ENCODE measurements around the gene TMEM175.
"Not testable (repeated sequence)": the region's sequence is repeated elsewhere in the genome, so short reads cannot be mapped to it uniquely, and the experiment has no call there.

Gene TMEM175

GRCh38 chr4:918591-918990 lies 13.7 kb upstream of the TMEM175 start:
- DNase-seq = not testable (repeated sequence)

GRCh38 chr4:919004-919680 lies 13.1 kb upstream of the TMEM175 start:
- DNase-seq = not testable (repeated sequence)

- no peak for DNase-seq
Measured at GRCh38 chr4:921830-922331, 10.4 kb upstream of the TMEM175 start.

- DNase-seq = peak; percentile 52
Measured at GRCh38 chr4:924107-925096, 7.9 kb upstream of the TMEM175 start.

- DNase-seq = no peak
Measured at GRCh38 chr4:925171-925570, 7.1 kb upstream of the TMEM175 start.

GRCh38 chr4:925771-926500 lies 6.3 kb upstream of the TMEM175 start:
- DNase-seq = no peak

- DNase-seq = no peak
Measured at GRCh38 chr4:926538-926937, 5.7 kb upstream of the TMEM175 start.

GRCh38 chr4:927566-927965 lies 4.7 kb upstream of the TMEM175 start:
- DNase-seq = not testable (repeated sequence)

- no peak for DNase-seq
Measured at GRCh38 chr4:929096-929765, 3.0 kb upstream of the TMEM175 start.

- DNase-seq = no peak
Measured at GRCh38 chr4:930028-930551, 2.2 kb upstream of the TMEM175 start.

GRCh38 chr4:930827-931193 lies 1.4 kb upstream of the TMEM175 start:
- DNase-seq = no peak

- DNase-seq = peak; percentile 46
Measured at GRCh38 chr4:931194-931959, 883 bp upstream of the TMEM175 start.

GRCh38 chr4:932713-933070 lies 432 bp downstream of the TMEM175 start:
- no peak for DNase-seq

- DNase-seq = not testable (repeated sequence)
Measured at GRCh38 chr4:939508-939907, 7.2 kb downstream of the TMEM175 start.

GRCh38 chr4:945274-946102 lies 13.2 kb downstream of the TMEM175 start:
- DNase-seq = peak; percentile 9

- DNase-seq = peak; percentile 10
Measured at GRCh38 chr4:946103-946450, 13.8 kb downstream of the TMEM175 start.

- DNase-seq = peak; percentile 13
Measured at GRCh38 chr4:946517-947471, 14.5 kb downstream of the TMEM175 start.

- peak; percentile 15 for DNase-seq
Measured at GRCh38 chr4:947491-947971, 15.3 kb downstream of the TMEM175 start.
